Upper lobe of right lung (tissue), 1 donor: ENCODE data around the gene RBMS3. TPM values are rescaled to one million over a fixed set of nuclear protein-coding genes. Genes with fewer than 3 reads are reported as not detected.

Experiments
- ATAC-seq: fragments of 200-7000 bp; cut with Tn5 transposase; one replicate; pipeline ENCODE4 v1.9.1; 2020; ENCODE audit warnings: mild to moderate bottlenecking, moderate library complexity
- DNase-seq: peaks from one replicate; pipeline ENCODE4 v3.0.0-alpha.2; 2020
- H3K27ac ChIP-seq: fragments of 200-600 bp; one replicate; pipeline ENCODE4 v1.8.0; 2022
- H3K27me3 ChIP-seq: fragments of 200-600 bp; one replicate; pipeline ENCODE4 v1.8.0; 2022; ENCODE audit warnings: mild to moderate bottlenecking
- H3K36me3 ChIP-seq: fragments of 200-600 bp; one replicate; pipeline ENCODE4 v1.8.0; 2022
- H3K4me1 ChIP-seq: fragments of 200-600 bp; one replicate; pipeline ENCODE4 v1.8.0; 2022
- H3K4me3 ChIP-seq: fragments of 200-600 bp; one replicate; pipeline ENCODE4 v1.8.0; 2022; ENCODE audit warnings: mild to moderate bottlenecking
- H3K9me3 ChIP-seq: fragments of 200-600 bp; one replicate; pipeline ENCODE4 v1.8.0; 2022
- intact Hi-C: fragments of 100-400 bp; cut with DNase I; formaldehyde crosslinking; loops from one replicate; pipeline ENCODE4 v1.11.0; 2022
- total RNA-seq: library from RNA; stranded (reverse); fragmentation: NEBNext Ultra II Directional; extraction: Animal tissue kit (Norgen Biotek cat#: 25700); gene quantifications from one replicate; pipeline ENCODE4 v1.2.1, GENCODE V29; 2021
- TF ChIP-seq, protein P1 (sequence below): fragments of 200-600 bp; IDR thresholded peaks from one replicate; pipeline ENCODE4 v1.8.0; 2022; ENCODE audit warnings: antibody characterized with exemption
- donor health status: DM: no; HTN: yes; CAD: no; lungs with severe emphysema.

The RBMS3 gene
- total RNA-seq, 1 donor from 2014 or later = 85.9 TPM

DNA sequence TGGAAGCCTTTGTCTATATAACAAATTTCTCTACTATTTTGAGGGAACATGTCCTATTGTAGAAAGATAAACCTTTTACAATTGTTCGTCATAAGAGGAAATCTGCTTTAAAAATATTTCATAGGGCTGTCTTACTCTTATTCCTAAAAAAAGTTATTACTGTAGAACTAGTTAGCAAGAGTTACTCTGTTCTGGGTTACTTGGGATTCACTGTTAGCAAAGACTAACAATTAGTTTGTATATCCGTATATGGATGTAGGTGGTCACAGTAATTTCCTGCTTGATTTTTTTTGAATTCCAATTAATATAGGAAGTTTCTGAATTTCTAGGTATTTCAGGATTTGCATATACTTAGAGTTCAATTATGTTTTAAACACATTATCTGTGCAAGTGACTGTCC is 413.5 kb downstream of the RBMS3 start:
- ATAC-seq (no peak), DNase-seq (no peak)
- Histone ChIP-seq H3K27me3 (no peaks in the 10 kb centered on the region), H3K4me1 (peaks cover 25% of the 10 kb centered on the region), H3K36me3 (no peaks in the 10 kb centered on the region), H3K9me3 (no peaks in the 10 kb centered on the region), H3K27ac (peak overlapping the region; percentile 73), H3K4me3 (no peak overlapping the region)
- TF ChIP-seq, protein P1, sequence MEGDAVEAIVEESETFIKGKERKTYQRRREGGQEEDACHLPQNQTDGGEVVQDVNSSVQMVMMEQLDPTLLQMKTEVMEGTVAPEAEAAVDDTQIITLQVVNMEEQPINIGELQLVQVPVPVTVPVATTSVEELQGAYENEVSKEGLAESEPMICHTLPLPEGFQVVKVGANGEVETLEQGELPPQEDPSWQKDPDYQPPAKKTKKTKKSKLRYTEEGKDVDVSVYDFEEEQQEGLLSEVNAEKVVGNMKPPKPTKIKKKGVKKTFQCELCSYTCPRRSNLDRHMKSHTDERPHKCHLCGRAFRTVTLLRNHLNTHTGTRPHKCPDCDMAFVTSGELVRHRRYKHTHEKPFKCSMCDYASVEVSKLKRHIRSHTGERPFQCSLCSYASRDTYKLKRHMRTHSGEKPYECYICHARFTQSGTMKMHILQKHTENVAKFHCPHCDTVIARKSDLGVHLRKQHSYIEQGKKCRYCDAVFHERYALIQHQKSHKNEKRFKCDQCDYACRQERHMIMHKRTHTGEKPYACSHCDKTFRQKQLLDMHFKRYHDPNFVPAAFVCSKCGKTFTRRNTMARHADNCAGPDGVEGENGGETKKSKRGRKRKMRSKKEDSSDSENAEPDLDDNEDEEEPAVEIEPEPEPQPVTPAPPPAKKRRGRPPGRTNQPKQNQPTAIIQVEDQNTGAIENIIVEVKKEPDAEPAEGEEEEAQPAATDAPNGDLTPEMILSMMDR = no peak
- intact Hi-C loops = no loop called here

GRCh38 chr3:29694783-29695182 is 413.9 kb downstream of the RBMS3 start:
- no peak for DNase-seq
- Histone ChIP-seq H3K36me3 (no peaks in the 10 kb centered on the region), H3K27me3 (no peaks in the 10 kb centered on the region), H3K9me3 (no peaks in the 10 kb centered on the region), H3K4me3 (no peak overlapping the region), H3K4me1 (peaks cover 25% of the 10 kb centered on the region), H3K27ac (peak overlapping the region; percentile 73)
- intact Hi-C loops = no loop called here
- ATAC-seq = peak; percentile 91
- TF ChIP-seq, protein P1 = no peak

- Histone ChIP-seq H3K27me3 (no peaks in the 10 kb centered on the region), H3K4me1 (peaks cover 25% of the 10 kb centered on the region), H3K4me3 (no peak overlapping the region), H3K36me3 (no peaks in the 10 kb centered on the region), H3K27ac (peak overlapping the region; percentile 73), H3K9me3 (no peaks in the 10 kb centered on the region)
- intact Hi-C loops = no loop called here
- TF ChIP-seq, protein P1 = no peak
- DNase-seq (no peak), ATAC-seq (no peak)
Observed at GRCh38 chr3:29695201-29695600, 414.3 kb downstream of the RBMS3 start.

DNA sequence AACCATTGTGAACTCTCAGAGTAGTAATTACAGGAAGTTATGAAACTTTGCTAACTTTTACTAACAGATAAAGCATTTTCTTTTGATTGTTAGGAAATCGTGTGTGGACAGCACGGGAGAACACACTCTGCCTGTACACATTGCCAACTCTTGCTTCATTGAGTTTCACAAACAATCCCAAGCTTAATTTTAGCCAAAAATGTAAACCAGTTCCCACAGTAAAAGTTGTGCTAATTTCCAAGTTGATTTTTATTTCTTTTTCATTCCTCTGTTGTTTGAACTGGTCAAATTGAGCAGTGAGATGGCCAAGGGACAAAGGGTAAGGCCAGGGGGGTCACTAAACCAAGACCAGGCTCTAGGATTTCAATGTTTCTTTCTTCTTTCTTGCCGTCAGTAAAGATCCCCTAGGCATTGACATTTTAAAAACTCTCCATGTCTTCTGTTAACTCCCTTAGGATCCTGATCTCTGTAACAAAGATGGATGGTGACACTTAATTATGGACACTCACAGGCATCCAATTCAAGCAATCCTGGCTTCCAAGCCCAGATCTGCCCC is 414.9 kb downstream of the RBMS3 start:
- TF ChIP-seq, protein P1 = no peak
- intact Hi-C loops = no loop called here
- peaks cover 25% of the 10 kb centered on the region for H3K4me1 ChIP-seq
- no peak for DNase-seq
- peak overlapping the region; percentile 73 for H3K27ac ChIP-seq
- no peak overlapping the region for H3K4me3 ChIP-seq
- ATAC-seq = peak; percentile 53
- no peaks in the 10 kb centered on the region for H3K36me3 ChIP-seq
- no peaks in the 10 kb centered on the region for H3K27me3 ChIP-seq
- no peaks in the 10 kb centered on the region for H3K9me3 ChIP-seq

GRCh38 chr3:29696311-29696710 is 415.4 kb downstream of the RBMS3 start:
- TF ChIP-seq, protein P1 = no peak
- no peaks in the 10 kb centered on the region for H3K27me3 ChIP-seq
- DNase-seq (no peak), ATAC-seq (no peak)
- intact Hi-C loops = no loop called here
- H3K4me3 ChIP-seq = no peak overlapping the region
- H3K9me3 ChIP-seq = no peaks in the 10 kb centered on the region
- peak overlapping the region; percentile 73 for H3K27ac ChIP-seq
- H3K36me3 ChIP-seq = no peaks in the 10 kb centered on the region
- H3K4me1 ChIP-seq = peaks cover 25% of the 10 kb centered on the region

- peaks cover 25% of the 10 kb centered on the region for H3K4me1 ChIP-seq
- H3K9me3 ChIP-seq = no peaks in the 10 kb centered on the region
- no peaks in the 10 kb centered on the region for H3K27me3 ChIP-seq
- DNase-seq = no peak
- no peak overlapping the region for H3K4me3 ChIP-seq
- H3K36me3 ChIP-seq = no peaks in the 10 kb centered on the region
- no peak for ATAC-seq
- TF ChIP-seq, protein P1 = no peak
- H3K27ac ChIP-seq = no peak overlapping the region
- intact Hi-C loops = no loop called here
Observed at GRCh38 chr3:29697989-29698388, 417.1 kb downstream of the RBMS3 start.
